ENCODE results near the gene P3H2. TPM values are rescaled to one million over a fixed set of nuclear protein-coding genes. Genes with fewer than 3 reads are reported as not detected.
"Not testable (repeated sequence)": the region's sequence is repeated elsewhere in the genome, so short reads cannot be mapped to it uniquely, and the experiment has no call there.

Gene P3H2
- polyA plus RNA-seq, 6 donors from 2014 or later: not detected

DNA sequence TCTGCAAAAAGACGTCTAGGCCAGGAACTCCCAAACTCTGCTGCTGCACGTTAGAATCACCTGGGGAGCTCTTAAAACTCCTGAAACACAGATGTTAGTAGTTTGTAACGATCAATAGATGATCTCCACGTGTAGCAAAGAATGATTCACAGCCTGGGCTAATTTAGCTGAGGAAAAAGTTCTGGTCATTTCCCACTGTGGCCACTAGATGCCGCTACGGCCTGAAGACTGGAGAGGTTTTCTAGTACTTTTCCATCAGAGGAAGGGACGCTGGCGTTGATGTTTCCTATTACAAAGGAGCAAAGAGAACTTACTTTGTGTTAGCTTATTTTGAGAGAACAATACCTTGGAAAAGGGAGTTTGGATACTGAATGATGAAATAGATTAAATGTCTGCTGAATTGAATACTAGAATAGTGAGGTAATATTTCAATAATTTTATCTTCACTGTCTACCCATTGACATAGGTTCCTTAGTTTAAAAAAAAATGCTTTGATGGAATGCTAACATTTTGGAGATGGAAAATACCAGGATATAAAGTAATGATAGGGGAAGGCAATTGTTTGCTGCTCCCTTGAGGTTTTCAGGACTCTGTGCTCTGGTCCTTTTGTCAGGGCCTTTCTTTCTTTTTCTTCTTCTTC, 159.1 kb downstream of the P3H2 start:
- Mint-ChIP-seq H3K4me3 (no peak overlapping the region), H3K9me3 (peaks cover 0 to 2% (median 0%) of the 10 kb centered on the region in 7 donors), H3K4me1 (no peaks in the 10 kb centered on the region), H3K27me3 (peaks cover 6 to 33% (median 10%) of the 10 kb centered on the region in 3 donors), H3K27ac (no peak overlapping the region), H3K36me3 (no peaks in the 10 kb centered on the region)
- no peak for ATAC-seq (ENCODE audit: low read depth in 2 of 2)
- peak; percentile 12 for DNase-seq

DNA sequence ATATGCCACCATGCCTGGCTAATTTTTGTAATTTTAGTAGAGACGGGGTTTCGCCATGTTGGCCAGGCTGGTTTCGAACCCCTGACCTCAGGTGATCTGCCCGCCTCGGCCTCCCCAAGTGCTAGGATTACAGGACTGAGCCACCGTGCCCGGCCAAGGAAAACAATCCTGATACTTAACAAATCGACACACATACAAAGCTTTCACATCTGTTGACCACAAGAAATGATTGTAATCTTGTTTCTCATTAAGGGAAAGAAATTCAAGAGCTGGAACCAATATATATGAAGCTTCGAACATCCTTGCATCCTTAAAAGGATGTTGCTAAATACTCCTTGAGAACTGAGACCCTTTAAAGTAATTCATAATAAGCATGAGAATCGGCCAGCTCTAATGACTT, 159.6 kb downstream of the P3H2 start:
- not testable (repeated sequence) for ATAC-seq (ENCODE audit: low read depth in 2 of 2); H3K27ac Mint-ChIP-seq; H3K36me3 Mint-ChIP-seq; H3K4me3 Mint-ChIP-seq; DNase-seq; H3K4me1 Mint-ChIP-seq; H3K9me3 Mint-ChIP-seq
- peaks cover 6 to 31% (median 15%) of the 10 kb centered on the region in 3 donors for H3K27me3 Mint-ChIP-seq

DNA sequence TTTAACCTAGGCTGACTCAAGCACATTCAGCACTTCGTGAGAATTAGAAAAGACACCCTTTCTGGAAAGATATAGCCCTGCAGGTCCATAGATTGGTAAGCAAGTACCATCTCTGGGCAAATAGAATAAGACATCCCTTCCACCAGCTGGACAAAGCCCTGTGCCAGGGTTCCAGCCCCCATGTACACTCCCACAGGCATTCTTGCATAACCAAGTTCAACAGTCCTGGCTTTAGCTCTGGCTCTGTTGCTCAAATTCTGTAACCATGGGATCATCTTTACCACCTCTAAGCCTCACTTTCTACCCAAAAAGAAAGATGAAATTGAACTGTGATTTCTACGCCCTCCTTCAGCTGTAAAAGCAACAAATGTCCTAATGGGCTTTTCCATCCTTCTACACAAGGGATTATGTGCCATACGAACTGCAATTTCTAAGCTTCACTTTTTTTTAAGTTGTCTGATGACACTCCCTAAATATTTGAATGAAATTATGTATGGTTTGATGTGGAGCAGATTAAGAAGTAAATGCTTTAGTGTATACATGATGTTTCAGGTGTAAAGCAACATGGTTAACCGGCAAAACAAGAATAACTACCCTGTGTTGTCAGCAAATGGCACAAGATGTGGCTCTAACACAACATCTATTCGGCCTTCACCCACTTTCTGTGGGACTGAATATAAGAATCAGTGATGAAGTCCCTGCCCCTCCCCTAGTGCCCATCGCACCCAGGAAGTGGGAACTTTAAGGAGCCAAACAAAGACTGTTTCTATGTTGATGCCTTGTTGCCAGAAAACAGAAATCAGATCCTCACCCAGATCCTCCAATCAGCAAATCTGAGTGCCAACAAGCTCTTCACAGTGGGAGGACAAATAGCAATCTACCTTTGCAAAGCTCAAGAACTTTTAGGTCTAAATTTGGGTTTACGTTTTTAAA, 165.7 kb downstream of the P3H2 start:
- H3K4me1 Mint-ChIP-seq: no peaks in the 10 kb centered on the region
- DNase-seq: no peak
- H3K4me3 Mint-ChIP-seq: no peak overlapping the region
- H3K27ac Mint-ChIP-seq: no peak overlapping the region
- peaks cover 4 to 25% (median 20%) of the 10 kb centered on the region in 3 donors for H3K27me3 Mint-ChIP-seq
- no peaks in the 10 kb centered on the region for H3K36me3 Mint-ChIP-seq
- H3K9me3 Mint-ChIP-seq: peaks cover 0 to 2% (median 0%) of the 10 kb centered on the region in 7 donors
- no peak for ATAC-seq (ENCODE audit: low read depth in 2 of 2)

GRCh38 chr3:189953551-189953950, 167.1 kb downstream of the P3H2 start:
- Mint-ChIP-seq H3K9me3 (peaks cover 0 to 1% (median 0%) of the 10 kb centered on the region in 7 donors), H3K4me3 (no peak overlapping the region), H3K27me3 (peaks cover 4 to 20% (median 11%) of the 10 kb centered on the region in 3 donors), H3K36me3 (no peaks in the 10 kb centered on the region), H3K27ac (no peak overlapping the region), H3K4me1 (no peaks in the 10 kb centered on the region)
- no peak for DNase-seq
- no peak for ATAC-seq (ENCODE audit: low read depth in 2 of 2)

DNA sequence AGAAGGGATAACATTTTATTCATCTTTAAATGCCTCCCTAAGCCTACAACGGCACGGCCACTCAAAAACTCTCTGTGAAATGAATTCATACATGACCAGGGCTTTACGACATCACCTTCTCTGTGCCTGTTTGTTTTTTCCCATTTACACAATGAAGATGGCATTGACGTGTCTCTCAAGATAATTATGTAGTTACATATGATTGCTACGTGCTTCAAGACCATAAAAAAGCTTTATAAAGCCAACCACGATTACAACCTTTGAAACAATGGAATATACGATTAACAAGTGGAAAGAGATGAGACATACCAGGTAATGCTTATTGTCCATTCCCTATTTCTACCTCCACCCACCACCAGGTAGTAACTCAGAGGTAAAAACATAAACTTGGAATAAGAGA, 168.4 kb downstream of the P3H2 start:
- DNase-seq: no peak
- no peak overlapping the region for H3K4me3 Mint-ChIP-seq
- no peaks in the 10 kb centered on the region for H3K36me3 Mint-ChIP-seq

GRCh38 chr3:189950258-189950657, 170.4 kb downstream of the P3H2 start:
- no peaks in the 10 kb centered on the region for H3K36me3 Mint-ChIP-seq
- no peak for DNase-seq
- peaks cover 0 to 13% (median 4%) of the 10 kb centered on the region in 3 donors for H3K27me3 Mint-ChIP-seq
- H3K27ac Mint-ChIP-seq: no peak overlapping the region
- peaks cover 0 to 1% (median 0%) of the 10 kb centered on the region in 7 donors for H3K9me3 Mint-ChIP-seq
- no peak for ATAC-seq (ENCODE audit: low read depth in 2 of 2)
- no peak overlapping the region for H3K4me3 Mint-ChIP-seq
- H3K4me1 Mint-ChIP-seq: no peaks in the 10 kb centered on the region

More for the DNA sequence above, 168.4 kb downstream of the P3H2 start:
- Mint-ChIP-seq H3K4me1 (no peaks in the 10 kb centered on the region), H3K27ac (no peak overlapping the region), H3K9me3 (peaks cover 0 to 1% (median 0%) of the 10 kb centered on the region in 7 donors), H3K27me3 (peaks cover 2 to 15% (median 4%) of the 10 kb centered on the region in 3 donors)
- ATAC-seq (ENCODE audit: low read depth in 2 of 2): no peak

DNA sequence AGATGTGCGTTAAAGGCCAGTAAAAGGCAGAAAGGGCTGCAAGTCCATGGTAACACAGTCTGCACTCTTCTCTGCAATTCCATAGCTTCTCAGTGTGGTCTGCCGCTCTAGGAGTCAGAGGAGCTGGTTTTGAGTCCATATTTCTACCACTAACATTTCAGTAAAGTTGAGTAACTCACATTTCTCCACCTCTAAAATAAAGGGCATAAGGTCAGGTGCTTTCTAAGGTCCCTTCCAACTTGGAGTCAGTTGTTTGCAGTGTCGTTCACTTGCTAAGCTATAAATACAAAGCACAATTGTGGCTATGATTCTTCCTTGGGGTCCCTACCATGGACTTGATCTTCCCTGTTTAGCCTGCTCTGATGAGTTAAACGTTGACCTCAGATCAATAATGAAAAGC, 171.1 kb downstream of the P3H2 start:
- no peak for DNase-seq
- ATAC-seq (ENCODE audit: low read depth in 2 of 2): no peak
- H3K27me3 Mint-ChIP-seq: peaks cover 0 to 13% (median 4%) of the 10 kb centered on the region in 3 donors
- H3K27ac Mint-ChIP-seq: no peak overlapping the region
- H3K4me1 Mint-ChIP-seq: no peaks in the 10 kb centered on the region
- H3K9me3 Mint-ChIP-seq: peaks cover 0 to 1% (median 0%) of the 10 kb centered on the region in 7 donors
- no peak overlapping the region for H3K4me3 Mint-ChIP-seq
- H3K36me3 Mint-ChIP-seq: no peaks in the 10 kb centered on the region

DNA sequence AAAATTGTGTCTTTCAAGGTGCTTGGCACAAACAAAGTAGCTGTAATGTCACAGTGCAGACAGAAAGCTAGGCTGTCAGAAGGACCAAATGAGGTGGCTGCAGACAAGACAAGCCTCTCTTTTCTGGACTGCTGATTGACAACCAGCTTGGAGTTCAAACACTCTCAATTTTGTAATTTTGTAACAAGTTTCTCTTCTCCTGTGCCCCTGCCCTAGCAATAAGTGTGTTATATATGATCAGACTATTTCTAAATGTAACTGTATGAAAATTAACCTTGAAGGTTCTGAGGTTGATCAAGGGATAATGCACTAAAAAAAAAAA, 172.0 kb downstream of the P3H2 start:
- peaks cover 0 to 13% (median 4%) of the 10 kb centered on the region in 3 donors for H3K27me3 Mint-ChIP-seq
- H3K4me3 Mint-ChIP-seq: no peak overlapping the region
- no peaks in the 10 kb centered on the region for H3K4me1 Mint-ChIP-seq
- peaks cover 0 to 1% (median 0%) of the 10 kb centered on the region in 7 donors for H3K9me3 Mint-ChIP-seq
- DNase-seq: no peak
- no peak overlapping the region for H3K27ac Mint-ChIP-seq
- H3K36me3 Mint-ChIP-seq: no peaks in the 10 kb centered on the region
- no peak for ATAC-seq (ENCODE audit: low read depth in 2 of 2)

GRCh38 chr3:189947948-189948723, 172.6 kb downstream of the P3H2 start:
- ATAC-seq (ENCODE audit: low read depth in 2 of 2): no peak
- peaks cover 0 to 1% (median 0%) of the 10 kb centered on the region in 7 donors for H3K9me3 Mint-ChIP-seq
- H3K27me3 Mint-ChIP-seq: peaks cover 0 to 13% (median 4%) of the 10 kb centered on the region in 3 donors
- no peak for DNase-seq
- no peak overlapping the region for H3K27ac Mint-ChIP-seq
- no peak overlapping the region for H3K4me3 Mint-ChIP-seq
- no peaks in the 10 kb centered on the region for H3K4me1 Mint-ChIP-seq
- no peaks in the 10 kb centered on the region for H3K36me3 Mint-ChIP-seq

DNA sequence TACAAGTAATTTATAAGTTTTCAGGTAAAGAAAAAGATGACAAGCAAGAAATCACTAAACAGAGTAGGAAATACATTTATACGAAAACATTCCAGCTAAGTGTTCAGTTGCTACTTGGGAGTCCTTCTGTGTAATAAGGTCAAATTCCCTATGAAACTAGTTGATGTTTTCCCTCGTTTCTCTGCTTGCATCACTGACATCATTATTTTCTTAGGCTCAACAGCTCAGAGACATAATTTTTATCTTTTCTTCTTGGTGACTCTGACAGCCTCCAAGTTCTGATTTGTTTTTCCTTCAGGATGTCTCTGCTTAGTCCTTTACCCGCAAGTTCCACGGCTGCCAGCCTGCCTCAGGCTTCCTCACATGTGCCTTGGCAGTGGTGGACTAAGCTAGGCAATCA, 173.6 kb downstream of the P3H2 start:
- peaks cover 0 to under 1% (median 0%) of the 10 kb centered on the region in 7 donors for H3K9me3 Mint-ChIP-seq
- no peaks in the 10 kb centered on the region for H3K36me3 Mint-ChIP-seq
- H3K27me3 Mint-ChIP-seq: peaks cover 0 to 10% (median 3%) of the 10 kb centered on the region in 3 donors
- no peaks in the 10 kb centered on the region for H3K4me1 Mint-ChIP-seq
- no peak overlapping the region for H3K4me3 Mint-ChIP-seq
- H3K27ac Mint-ChIP-seq: no peak overlapping the region
- ATAC-seq (ENCODE audit: low read depth in 2 of 2): no peak
- DNase-seq: no peak

GRCh38 chr3:189945935-189946709, 174.6 kb downstream of the P3H2 start:
- no peak for DNase-seq
- no peaks in the 10 kb centered on the region for H3K36me3 Mint-ChIP-seq
- H3K4me1 Mint-ChIP-seq: no peaks in the 10 kb centered on the region
- no peak for ATAC-seq (ENCODE audit: low read depth in 2 of 2)
- H3K4me3 Mint-ChIP-seq: peak overlapping the region in 2 of 8 donors; percentile 17 to 37
- H3K27ac Mint-ChIP-seq: no peak overlapping the region
- H3K27me3 Mint-ChIP-seq: peaks cover 0 to 5% (median 0%) of the 10 kb centered on the region in 3 donors
- peaks cover 0 to under 1% (median 0%) of the 10 kb centered on the region in 7 donors for H3K9me3 Mint-ChIP-seq

DNA sequence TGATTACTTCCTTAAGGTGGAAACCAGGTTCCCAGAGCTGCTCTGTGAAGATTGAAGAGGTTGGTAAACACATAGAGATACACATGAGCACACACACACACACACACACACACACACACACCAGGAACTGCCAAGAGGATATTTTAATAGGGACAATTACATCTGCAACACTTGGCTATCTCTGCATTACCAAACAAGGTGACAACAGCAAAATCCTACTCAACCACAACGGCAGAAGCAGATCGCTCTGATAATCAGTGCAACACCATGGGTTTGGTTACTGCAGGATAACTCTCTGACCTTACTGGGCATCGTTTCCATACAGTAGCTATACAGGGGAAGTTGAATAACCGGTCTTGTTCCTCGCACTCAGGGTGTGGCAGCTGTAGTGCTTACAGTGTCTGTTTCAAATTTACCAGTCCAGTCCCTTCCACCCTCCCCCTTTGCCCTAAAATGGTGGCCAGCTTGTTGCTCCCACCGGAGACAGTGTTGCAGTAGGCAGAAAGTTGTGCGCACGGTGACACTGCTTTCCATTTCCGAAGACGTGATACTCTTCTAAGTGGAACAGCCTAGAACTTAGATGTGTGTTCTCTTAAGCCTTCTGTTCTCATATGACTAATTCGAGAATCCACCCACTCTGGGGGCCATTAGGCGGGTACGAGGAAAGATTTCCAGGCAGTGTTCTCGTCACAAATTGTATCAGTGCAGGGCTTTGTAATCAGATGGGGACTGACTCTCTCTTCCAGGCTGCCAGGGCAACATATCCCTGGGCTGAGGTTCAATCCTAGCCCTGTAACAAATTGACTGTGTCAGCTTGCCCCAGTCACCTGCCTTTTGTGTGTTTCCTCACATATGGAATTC, 176.2 kb downstream of the P3H2 start:
- Mint-ChIP-seq H3K9me3 (peaks cover 0 to 2% (median 0%) of the 10 kb centered on the region in 7 donors), H3K4me1 (no peaks in the 10 kb centered on the region), H3K27me3 (peaks cover 0 to 5% (median 0%) of the 10 kb centered on the region in 3 donors), H3K36me3 (no peaks in the 10 kb centered on the region), H3K27ac (peak overlapping the region in 1 of 6 donors; percentile 29), H3K4me3 (no peak overlapping the region)
- DNase-seq: no peak
- no peak for ATAC-seq (ENCODE audit: low read depth in 2 of 2)
